Non-pigmented ciliary epithelial cell (primary cell): ENCODE results near the gene CRISPLD2.
A peak's percentile ranks its signal among the peaks of the same experiment; 100 is the strongest.
"Not testable (repeated sequence)": the region's sequence is repeated elsewhere in the genome, so short reads cannot be mapped to it uniquely, and the experiment has no call there.

Experiments used
- DNase-seq: peaks from one replicate; pipeline ENCODE4 v3.0.0-alpha.2; 2010; ENCODE audit warnings: low read depth

Gene CRISPLD2

DNA sequence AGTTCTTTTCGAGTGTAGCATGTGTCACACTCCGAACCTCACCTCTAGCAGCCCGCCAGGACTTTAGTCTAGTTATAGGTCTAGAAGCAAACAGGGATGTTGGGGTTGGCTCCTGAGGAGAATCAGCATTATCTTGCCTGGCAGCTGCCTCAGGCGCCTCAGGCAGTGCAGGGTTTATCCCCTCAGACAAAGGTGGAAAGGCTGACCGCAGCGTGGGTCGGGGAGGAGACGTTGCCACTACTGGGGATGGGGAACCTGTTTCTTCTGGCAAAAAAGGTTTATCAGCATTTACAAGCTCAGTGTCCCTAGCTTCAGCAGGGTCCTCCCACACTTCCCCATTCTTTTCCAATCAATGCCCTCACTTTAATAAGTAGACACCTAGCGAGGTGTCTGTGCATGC lies 40.6 kb downstream of the CRISPLD2 start:
- no peak for DNase-seq

DNA sequence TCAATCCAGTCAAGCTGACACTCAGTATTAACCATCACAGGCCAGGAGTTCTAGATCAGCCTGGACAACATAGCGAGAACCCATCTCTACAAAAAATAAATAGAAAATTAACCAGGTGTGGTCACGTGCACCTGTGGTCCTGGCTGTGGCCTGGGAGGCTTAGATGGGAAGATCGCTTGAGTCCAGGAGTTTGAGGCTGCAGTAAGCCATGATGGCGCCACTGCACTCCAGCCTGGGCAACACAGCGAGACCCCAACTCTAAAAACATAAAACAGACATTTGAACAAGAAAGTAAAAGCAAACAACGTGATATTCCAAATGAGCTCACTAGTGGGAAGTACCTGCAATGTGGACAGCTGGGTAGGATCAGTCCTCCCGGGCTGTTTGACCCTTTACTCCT lies 41.9 kb downstream of the CRISPLD2 start:
- DNase-seq = no peak

DNA sequence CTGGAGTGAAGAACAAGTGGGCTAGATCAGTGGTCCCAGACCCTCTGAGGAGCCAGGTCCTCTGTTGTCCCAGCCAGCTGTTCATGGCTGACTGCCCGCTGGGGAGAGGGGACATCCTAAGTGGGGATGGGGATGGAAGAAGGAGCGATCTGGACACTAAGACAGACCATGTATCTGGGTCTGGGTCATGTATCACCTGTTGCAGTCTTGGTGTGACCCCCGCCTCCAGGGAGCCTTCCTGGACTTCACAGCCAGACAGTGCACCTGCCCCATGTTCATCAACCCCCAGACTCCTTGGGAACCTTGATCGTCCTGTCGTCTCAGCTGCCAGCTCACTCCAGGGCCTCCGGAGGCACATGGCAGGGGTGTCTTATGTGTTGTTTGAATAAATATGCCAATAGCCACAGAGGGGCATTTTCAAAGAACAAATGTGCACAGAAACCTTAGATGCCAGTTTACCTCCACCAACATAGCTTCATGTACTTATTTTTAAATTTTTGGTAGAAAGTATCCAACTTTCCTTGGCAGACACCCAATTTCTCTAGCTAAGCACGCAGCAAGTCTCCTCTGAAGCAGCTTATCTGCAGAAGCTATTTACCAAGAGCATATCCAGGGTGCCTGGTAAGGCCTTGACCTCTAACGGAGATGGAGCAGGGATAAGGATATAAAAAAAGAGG lies 43.2 kb downstream of the CRISPLD2 start:
- no peak for DNase-seq

DNA sequence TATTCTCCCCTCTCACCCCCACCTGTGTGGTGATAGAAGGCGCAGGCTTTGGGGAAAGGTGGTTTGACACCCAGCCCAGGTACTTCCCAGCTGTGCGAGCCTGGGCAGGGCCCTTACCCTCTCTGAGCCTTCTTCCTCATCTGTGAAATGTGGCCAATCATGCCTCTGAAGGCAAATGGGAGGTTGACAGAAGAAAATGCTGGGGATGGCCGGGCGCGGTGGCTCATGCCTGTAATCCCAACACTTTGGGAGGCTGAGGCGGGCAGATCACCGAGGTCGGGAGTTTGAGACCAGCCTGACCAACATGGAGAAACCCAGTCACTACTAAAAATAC lies 43.7 kb downstream of the CRISPLD2 start:
- no peak for DNase-seq

DNA sequence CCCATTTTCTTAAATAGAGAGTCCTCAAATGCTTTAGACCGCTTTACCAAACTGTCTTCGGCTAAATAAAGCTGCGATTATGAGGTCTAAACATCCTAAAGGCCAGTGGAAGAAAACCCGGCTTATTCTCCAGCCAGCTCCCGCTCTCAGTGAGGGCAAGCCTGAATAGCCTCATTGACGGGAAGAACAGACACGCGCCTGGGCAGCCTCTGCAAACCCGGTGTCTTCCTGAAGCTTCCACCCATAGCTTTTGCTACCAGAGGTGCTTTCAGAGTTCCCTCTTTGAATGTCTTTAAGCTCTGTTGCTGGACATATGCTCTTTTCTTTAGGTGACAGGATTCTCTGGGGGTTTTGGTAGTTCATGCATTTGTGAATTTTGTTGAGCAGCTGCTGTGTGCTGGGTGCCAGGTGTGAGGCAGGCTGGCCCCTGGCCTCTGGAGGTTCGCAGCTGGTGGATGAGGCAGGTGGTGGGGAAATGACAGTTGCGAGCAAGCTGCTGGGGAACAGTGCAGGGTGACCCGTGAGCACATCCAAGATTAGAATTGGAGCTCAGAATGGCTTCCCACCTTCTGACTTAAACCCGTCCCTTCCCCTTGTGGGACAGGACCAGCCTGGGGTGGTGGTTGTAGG lies 44.7 kb downstream of the CRISPLD2 start:
- DNase-seq = no peak

DNA sequence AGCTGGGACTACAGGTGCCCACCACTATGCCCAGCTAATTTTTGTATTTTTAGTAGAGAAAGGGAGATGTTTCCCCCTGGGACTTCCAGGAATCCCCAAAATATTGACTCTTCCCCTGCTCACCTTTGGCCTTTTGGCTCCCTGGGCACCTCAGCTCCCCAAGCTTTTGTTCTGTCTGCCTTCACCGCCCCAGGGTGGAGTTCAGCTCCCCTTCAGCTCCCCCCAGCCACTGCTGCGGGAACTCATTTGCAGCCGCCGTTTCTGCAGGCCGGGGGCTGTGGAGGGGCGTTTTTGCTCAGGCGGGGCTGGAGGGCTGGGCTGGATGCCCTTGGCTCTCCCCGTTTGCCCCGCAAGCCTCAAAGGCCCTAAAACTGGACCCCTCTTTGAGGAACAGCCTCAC lies 47.9 kb downstream of the CRISPLD2 start:
- no peak for DNase-seq

DNA sequence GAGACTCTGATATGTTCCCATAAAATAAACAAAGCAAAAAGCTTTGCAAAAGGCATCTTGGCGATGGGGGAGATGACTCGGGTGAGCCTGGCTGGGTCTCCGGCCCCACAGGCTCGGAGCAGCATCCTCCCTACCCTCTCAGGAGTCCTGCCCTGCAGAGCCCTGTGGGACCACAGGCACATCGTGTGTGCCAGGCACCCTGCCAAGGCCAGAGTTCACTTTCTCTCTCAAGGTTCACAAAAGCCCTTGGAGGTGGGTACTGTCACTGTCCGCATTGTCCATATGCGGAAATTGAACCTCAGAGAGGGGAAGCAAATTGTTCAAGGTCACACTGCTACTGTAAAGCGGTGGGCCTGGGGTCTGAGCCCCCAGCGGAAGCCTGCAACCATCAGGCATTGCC lies 48.5 kb downstream of the CRISPLD2 start:
- DNase-seq = no peak

DNA sequence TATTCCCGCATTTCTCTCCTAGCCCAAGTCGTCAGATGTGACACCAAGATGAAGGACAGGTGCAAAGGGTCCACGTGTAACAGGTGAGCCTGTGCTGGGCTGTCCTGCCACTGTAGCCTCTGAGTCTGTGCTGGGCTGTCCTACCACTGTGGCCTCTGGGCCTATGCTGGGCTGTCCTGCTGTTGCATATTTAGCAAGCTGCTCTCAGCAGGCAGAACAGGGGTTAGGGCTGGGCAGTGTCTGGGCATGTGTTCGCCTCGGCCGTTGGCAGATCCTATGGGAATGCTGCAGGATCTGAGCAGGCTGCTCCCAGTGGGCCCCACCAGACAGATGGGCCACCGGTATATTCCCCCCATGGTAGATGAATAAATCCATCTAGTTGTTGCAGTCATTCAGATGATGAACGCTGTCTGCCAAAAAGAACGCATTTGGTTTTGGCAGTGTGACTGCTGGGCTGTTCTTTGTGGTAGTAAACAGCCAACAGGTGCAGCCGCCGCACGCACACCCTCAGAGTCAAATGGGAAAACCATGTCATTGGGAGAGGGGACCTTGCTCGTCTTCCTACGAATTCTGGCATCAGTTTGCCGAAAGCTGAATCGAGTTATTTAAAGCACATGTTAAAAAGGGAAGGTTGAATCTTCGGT lies 49.2 kb downstream of the CRISPLD2 start:
- DNase-seq = no peak

DNA sequence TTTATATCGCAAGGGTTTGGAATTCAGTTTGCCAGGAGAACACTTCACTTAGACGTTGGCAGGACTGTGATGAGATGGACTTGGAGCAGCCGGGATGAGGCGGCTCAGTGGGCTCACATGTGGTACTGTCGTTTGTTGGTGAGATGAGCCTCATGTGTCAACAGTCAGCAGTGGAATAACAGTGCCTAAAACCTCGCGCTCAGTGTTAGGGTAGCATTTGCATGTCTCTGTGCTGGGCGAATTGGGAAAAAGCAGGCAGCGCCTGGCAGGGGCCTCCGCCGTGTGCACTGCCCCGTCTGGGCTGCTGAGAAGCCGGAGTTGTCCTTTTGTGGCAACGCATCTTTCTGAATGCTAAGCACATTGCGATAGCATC lies 49.7 kb downstream of the CRISPLD2 start:
- DNase-seq = no peak

DNA sequence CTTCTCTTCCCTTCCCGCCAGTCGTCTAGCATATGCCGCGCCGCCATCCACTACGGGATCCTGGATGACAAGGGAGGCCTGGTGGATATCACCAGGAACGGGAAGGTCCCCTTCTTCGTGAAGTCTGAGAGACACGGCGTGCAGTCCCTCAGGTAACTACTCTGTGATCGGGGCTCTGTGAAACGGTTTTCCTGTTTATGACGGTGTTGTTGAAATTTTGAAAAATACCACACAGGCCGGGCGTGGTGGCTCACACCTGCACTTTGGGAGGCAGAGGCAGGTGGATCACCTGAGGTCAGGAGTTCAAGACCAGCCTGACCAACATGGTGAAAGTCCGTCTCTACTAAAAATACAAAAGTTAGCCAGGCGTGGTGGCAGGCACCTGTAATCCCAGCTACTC lies 53.2 kb downstream of the CRISPLD2 start:
- not testable (repeated sequence) for DNase-seq

DNA sequence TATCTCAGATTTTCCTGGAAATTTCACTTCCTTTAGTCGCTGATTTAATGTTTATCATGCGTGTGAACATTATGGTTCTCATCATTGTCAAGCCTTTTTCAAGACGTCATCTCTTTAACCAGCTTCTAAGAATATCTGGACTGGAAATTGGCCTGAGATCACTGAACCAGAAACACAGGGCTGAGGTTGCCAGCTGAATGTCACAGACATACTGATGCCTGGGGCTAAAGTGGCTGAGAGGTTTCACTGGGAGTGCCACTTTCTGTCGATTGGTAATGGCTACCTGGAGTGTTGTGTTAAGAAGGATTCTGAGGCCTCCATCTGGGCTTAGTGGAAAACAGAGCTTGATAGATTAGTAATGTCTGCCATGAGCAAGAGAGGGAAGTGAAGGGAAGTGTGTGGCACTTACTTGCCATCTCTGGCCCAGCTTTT lies 54.2 kb downstream of the CRISPLD2 start:
- DNase-seq = no peak

DNA sequence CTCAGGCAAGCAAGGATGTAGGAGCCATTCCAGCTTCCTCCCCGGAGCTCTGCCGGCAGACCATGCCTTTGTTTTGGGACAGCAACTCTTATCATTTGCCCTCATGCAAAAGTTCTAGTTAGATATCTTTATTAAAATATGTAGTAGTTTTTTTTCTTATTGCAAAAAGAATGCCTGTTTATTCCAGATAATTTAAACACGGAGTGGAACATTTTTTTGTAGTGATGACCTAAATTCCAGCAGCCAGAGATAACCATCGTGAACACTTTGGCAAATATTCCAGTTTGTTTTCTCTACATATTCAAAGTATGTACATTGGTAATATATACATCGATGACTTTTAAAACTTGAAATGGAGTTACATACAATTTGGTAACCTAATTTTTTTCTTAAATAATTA lies 54.8 kb downstream of the CRISPLD2 start:
- no peak for DNase-seq

DNA sequence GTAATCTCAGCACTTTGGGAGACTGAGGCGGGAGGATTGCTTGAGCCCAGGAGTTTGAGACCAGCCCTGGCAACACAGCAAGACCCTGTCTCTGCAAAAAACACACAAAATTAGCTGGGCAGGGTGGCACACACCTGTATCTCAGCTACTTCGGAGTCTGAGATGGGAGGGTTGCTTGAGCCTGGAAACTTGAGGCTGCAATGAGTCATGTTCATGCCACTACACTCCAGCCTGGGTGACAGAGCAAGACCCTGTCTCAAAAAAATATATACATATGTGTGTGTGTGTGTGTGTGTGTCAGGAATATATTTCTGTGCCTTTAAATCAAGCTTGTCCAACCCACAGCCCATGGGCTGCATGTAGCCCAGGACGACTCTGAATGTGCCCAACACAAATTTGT lies 55.2 kb downstream of the CRISPLD2 start:
- no peak for DNase-seq

DNA sequence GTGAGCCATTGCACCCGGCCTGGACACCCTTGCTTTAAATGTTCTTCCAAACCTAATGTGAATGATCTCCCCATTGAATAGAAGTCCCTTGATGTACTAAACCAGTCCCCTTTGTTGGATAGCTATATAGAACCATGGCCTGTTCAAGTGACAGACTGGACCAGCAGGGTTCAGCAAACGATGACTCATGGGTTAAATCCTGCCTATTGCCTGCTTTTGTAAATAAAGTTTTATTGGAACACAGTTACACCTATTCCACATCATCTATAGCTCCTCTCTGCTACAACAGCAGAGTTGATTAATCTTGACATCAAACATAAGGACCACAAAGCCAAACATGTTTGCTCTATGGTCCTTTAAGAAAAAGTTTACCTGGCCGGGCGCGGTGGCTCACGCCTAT lies 56.1 kb downstream of the CRISPLD2 start:
- DNase-seq = no peak

DNA sequence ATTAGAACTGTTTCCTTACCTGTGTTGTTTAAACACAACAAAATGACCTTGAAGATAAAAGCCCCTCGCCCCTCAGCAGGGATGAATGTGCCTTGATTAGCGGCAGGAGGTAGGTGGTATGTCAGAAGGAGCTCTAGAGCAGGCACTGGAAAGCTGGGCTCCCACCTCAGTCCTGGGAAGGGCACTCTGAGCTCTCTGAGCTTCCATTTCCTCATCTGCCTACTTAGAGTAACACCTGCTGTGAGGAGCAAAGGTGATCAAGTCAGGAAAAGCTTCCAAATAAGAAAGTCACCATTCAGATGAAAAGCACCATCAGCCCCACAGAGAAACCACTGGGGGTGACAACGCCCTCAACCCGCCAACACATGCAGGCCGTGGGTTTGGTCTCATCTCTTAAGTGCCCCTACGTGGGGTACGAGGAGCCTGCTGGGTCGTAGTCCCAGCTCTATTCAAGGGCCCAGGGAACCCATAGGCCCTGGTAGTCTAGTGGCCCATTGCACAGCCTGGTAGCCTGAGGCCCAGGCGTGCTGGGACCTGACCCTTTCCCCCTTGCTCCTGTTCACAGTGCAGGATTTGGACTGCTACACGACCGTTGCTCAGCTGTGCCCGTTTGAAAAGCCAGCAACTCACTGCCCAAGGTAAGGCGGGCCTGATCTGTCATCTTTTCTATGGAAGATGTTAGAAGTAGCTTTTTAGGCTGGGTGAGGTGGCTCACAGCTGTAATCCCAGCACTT lies 57.3 kb downstream of the CRISPLD2 start:
- DNase-seq = no peak

DNA sequence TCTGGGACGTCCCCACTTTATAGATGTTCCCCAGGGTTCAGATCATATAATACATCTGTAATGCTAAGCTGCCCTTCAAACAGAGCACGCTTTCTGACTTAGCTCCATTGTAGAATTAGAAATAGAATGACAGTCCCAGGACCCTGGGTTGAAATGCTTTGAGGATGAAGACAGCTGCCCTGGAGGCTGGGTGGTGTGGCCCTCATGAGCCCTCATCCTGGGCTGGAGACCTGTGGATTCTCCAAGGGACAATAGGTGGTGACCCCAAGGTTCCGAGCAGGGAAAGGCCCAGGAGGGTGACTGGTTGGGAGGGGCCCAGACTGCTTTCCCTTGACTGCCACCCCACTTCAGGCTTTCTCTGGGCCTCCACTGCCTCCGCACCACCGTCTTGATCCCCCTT lies 59.0 kb downstream of the CRISPLD2 start:
- DNase-seq = no peak

DNA sequence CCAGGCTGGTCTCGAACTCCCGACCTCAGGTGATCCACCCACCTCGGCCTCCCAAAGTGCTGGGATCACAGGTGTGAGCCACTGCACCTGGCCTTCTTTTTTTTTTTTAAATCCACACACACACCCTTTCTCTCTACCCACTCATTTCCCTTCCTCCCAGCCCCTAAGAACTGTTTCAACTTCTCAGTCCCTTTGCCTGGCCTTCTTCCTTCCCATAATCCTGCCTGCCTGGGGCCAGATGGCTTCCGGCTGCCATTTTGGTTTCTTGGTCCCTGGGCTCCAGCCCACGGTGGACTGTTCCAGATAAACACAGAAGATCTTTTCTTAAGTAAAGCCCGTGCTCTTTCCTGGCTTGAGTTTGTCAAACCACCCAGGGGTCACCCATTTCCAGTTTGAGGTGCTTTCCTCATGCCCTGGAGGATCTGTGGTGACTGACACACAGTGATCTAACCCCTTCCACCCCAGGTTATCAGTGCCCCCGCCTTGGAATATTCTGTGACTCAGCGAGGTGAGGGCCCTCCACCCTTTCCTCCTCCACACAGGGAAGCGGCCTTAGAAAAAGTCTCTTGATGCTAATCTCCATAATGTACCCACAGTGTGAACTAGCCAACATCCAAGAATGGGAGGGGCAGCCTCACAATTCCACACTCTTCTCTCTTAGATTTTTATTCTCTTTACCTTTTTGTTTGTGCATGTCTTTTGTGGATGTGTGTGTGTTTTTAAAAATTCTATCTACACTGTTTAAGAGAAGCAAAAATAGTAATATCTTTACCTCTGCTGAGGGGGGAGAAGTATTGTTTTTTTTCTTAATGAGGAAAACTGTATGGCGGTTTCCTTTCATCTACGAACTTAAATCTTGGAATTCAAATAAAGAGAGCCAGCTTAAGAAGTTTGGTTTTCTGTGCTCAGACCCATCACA lies 60.0 kb downstream of the CRISPLD2 start:
- DNase-seq = no peak

DNA sequence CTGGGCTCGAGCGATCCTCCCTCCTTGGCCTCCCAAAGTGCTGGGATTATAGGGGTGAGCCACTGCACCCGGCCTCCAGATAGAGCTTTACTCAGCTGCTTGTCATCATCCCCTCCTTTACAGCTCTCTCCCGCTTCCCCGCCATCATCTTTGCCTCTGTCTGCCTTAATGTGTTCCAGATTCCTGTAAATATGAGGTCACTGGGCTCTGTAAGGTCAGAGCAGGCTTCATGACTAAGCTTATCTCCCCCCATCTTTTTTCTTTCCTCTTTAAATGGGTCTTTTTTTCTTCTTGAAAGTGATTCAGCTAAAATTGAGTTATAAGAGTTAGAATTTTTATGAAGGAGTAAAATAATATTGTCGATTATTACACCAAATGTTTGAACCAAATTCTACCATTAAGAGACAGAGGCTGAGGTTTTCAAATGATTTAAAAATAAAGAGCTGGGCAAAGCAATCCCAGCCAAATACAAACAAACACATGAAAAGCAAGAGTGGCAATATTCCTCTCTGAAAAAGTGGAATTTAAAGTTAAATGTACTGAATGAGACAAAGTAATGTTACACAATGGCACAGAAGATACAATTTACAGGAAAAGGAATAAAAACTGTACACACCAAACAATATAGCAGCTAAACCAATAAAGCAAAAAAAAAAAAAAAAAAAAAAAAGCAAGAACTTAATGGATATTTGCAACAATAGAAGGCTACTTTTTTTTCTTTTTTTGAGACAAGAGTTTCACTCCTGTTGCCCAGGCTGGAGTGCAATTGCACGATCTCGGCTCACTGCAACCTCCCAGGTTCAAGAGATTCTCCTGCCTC lies 62.1 kb downstream of the CRISPLD2 start:
- DNase-seq = peak; percentile 80

DNA sequence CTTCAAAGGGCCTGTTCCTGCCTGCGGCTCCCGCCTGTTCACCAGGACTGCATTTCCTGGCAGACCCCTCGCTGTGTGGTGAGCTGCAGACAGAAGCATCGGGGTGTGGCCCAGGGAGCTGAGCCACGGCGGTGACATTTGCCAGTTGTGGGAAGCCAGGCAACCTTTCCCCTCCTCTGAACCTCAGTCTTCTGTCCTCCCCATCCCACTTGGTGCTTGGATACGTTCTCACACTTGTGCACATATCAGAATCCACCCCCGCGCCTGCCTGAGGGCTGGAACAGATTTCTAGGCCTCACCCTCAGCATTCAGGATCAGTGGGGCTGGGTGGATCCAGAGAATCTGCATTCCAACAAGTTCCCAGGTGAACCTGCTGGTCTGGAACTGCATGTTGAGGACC lies 63.5 kb downstream of the CRISPLD2 start:
- no peak for DNase-seq

DNA sequence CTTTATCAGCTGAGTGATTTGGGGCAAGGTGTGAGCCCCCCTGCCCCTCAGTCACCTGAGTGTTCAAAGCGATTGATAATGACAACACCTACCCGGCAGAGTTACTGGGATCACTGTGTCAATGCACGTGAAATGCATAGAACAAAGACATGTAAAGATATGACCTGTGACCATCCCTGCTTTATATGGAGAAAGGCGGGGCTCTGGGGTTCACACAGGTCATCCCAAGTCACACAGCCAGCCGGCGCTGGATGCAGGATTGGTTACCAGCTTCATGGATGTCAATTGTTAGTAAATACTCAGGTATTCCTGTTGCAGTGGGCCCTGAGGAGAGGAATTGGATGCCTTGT lies 64.4 kb downstream of the CRISPLD2 start:
- DNase-seq = no peak
